HG03135 (cell line): Measurements from ENCODE around the gene MBTPS1.

Experiments
- ATAC-seq: cut with Tn5 transposase; IDR thresholded peaks from one replicate; pipeline ENCODE4 v1.9.1; 2021; ENCODE audit warnings: mild to moderate bottlenecking, moderate library complexity; ENCODE audit not compliant: unreplicated experiment

Gene MBTPS1

GRCh38 chr16:84040823-84041820 lies 75.6 kb downstream of the MBTPS1 start:
- no peak for ATAC-seq

GRCh38 chr16:84040226-84040822 lies 76.4 kb downstream of the MBTPS1 start:
- no peak for ATAC-seq

- ATAC-seq = no peak
Measured at GRCh38 chr16:84039696-84040095, 77.0 kb downstream of the MBTPS1 start.

DNA sequence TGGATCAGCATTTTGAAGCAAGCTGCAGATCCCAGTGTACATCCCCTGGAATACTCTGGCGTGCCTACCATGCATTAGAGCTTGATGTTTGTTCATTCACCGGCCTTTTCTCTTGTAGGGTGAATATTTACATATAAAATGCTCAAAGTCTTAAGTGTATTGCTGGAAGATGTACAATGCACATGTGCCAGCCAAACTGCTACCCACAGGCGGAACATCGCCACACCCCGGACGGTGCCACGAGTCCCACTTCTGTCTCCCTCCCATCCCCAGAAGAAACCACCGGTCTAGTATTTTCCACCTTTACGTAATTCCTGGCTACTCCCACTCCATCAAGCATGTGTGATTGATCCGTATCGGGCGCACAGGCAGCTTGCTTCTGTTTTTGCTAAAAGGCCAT lies 78.3 kb downstream of the MBTPS1 start:
- no peak for ATAC-seq

DNA sequence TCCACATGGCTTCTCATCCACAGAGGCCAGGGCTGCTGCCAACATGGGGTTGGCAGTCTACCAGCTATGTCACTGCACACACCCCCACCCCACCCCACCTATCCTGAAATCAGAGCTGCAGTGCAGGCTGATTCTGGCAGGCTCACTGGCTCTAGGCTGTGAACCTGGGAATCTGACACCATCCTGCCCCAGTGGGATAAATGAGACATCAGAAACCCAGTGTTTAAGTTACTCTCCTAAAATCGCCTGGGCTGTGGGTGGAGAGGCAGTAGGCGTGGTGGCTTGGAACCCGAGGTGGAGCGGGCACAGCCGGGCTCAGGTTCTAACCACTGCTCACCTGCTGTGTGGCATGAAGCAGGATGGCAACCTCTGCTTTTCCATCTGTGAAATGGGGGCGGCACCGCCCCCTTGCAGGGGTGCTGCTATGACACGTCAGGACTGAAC lies 79.7 kb downstream of the MBTPS1 start:
- no peak for ATAC-seq

DNA sequence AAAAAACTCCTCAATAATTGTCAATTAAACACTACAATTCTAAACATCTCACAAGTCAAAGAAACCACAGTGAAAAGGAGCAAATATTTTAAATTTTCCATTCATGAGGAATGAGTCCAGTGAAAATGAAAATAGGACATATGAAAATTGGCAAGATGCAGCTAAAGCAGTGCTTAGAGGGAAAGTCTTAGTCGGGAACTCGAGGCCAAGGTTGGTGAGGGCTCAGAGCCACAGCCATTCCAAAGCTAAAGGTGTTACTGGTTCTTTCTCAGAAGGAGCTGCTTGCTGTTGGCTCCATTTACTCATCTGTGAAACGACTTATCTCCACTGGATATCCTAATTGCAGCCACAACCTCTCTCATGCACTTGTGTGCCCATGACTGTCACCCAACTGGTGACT lies 80.6 kb downstream of the MBTPS1 start:
- no peak for ATAC-seq

GRCh38 chr16:84034516-84034915 lies 82.2 kb downstream of the MBTPS1 start:
- ATAC-seq = no peak

DNA sequence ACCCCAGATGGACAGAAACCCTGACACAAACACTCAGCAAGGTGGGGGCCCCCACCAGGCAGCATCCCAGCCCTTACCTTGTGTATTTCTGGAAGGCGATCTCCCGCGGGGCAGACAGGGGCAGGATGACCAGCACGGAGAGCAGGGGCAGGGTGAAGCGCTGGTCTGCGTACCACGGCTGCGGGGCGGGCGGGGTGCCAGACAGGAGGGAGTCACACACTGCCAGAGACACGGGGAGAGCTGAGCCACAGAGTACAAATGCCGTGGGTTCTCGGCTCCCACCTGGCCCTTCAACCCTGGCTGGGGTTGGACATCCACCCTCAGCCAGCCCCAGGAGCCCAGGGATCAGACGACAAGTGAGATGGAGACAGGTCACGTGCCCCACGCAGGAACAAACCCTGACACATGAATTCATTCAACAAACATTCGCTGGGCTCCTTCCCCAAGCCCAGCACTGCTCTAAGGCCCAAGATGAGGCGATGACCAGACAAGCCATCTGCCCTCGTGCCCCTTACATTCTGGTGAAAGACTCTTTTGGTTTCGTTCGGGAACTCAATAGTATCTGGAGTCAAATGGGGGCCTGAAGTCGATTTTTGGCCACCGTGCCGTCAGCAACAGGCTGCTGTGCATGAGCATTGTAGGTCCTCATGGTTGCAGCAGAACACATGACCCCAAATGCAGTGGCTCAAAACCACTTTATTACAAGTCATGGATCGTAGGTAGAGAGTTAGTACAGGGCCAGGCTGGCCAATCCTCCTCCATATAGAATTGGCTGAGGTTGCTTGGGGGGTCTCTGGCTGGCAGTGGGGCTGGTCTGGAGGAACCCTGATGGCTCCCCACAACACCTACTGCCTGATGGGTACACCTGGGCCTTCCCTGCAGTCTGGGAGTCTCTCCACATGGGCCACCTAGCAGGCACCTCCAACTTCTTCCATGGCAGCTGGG lies 83.2 kb downstream of the MBTPS1 start:
- no peak for ATAC-seq

DNA sequence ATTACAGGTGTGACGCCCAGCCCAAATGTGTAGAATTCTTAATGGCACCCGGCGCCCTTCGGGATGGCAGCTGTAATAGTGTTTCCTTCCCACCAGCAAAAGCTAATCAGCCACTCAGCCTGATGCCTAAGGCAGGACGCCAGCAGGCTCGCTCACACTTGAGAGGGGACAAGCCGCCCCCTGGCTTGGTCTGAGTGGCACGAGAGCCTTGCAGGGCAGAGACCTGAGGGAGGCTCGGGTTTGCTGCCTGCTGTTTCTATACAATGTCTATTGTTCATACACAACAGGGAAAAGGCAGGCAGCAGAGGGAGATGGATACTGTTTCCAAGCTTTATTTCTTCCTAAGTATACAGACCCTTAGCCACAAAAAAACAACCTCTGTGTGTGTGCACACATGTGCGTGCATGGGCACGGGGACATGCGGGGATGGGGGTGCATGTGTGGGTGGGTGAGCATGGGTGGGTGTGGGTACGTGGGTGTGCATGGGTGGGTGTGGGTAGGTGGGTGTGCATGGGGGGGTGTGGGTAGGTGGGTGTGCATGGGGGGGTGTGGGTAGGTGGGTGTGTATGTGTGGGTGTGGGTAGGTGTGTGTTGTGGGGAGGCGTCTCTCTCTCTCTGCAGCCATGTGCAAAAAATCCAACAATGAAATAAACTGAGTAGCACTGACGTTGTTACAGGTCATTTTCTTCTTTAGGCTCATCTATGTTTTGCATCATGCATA lies 84.1 kb downstream of the MBTPS1 start:
- ATAC-seq = no peak

DNA sequence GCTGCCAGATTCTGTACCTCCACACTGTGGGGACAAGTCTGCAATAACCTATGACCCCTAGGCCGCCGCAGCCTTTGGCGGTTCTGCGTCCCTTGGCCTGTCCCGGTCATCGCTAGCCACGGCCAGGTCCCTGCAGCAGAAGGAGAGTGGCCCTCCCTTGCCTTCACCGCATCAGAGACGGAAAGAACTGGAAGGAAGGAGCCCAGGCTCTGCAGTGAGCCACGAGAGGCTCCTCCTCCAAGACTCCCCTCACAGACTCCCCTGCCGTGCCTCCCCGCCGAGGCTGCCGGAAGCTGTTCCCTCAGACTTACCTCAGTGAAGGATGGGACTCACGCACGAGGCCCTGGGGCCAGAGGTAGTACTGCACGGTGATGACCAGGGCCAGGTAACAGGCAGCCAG lies 85.2 kb downstream of the MBTPS1 start:
- ATAC-seq = no peak

GRCh38 chr16:84029297-84030047 lies 87.3 kb downstream of the MBTPS1 start:
- no peak for ATAC-seq

DNA sequence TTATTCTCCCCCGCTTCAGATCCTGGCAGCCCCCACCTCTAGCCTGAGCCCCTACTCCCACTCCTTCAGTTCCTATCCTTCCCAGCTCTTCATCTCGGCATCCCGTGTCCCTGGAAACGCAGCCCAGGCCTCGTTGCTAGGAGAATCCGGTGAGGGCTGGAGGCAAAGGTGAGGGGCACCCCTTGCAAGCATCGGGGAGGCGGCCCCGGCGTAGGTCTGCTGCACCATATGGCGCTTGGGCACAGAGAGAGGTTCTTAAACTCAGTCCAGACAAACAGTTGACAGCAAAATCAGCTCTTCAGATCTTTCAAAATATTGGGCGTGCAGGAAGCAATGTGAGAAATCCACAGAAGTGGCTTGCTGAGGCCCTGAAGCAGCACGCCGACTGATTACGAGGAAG lies 89.1 kb downstream of the MBTPS1 start:
- no peak for ATAC-seq

DNA sequence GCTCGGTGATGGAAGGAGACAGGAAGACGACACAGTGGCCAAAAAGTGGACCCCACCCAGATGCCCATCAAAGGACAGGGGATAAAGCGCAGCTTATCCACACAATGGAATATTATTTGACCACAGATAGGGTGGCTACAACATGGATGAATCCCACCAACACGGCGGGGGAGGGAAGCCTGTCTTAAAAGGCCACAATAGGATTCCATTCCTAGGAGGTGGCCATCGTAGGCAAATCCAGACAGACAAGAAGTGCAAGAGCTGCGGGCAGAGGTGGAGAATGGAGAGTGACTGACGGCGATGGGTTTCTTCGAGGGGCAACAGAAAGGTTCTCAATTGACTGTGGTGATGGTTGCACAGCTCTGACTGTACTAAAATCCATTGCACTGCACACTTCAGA lies 90.1 kb downstream of the MBTPS1 start:
- ATAC-seq = no peak

- no peak for ATAC-seq
Measured at GRCh38 chr16:84024854-84025253, 91.9 kb downstream of the MBTPS1 start.

DNA sequence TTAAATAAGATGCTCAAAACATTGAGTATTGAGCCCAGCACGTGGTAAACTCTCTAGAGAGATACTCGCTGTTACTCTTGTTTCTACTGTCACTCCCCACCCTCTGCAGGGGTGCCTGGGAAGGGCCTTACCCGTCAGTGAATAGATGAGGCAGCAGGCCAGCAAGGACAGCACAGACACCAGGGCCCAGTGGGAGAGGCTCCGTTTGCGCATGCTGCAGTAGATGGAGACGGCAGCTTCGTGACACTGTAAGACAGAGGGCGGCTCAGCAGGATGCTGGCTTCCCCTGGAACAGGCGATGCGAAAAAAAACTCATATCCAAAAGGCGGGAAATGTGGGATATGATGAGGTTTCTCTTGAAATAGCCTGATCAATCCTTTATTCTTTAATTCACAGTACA lies 94.1 kb downstream of the MBTPS1 start:
- no peak for ATAC-seq

- ATAC-seq = no peak
Measured at GRCh38 chr16:84021488-84021887, 95.3 kb downstream of the MBTPS1 start.

DNA sequence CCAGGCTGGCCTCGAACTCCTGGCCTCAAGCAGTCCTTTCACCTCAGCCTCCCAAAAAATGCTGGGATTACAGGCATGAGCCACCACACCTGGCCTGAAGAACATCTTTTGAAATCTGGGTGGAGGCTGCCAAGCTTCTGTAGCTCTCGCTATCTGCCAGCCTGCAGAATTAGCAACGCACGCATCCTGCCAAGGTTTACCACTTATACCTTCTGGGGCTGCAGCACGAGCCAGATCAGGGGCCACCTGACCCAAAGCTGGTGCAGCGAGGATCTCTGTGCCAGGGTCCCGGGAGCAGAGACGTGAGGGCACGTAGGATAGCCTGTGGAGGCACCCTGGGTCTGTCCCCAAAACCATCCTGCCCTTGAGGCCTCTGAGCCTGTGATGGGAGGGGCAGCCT lies 96.4 kb downstream of the MBTPS1 start:
- no peak for ATAC-seq

- no peak for ATAC-seq
Measured at GRCh38 chr16:84018710-84019109, 98.0 kb downstream of the MBTPS1 start.

DNA sequence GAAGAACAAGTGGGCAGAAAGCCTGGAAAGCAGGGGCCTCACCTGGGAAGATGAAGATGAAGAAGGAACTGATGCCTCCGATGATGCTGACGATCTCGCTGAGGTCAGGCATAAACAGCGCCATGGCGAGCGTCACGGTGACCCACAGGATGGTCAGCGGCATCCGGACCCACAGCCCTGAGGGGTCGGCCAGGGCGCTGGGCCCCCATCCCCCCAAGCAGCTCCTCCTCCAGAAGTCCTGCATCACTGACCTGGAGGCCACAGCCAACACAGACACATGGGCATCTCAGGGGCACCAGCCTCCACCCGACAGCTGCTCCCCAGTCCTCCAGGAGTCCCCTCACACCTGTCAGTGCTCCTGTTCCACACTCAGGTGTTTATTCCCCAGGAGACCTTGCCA lies 100.3 kb downstream of the MBTPS1 start:
- ATAC-seq = no peak

DNA sequence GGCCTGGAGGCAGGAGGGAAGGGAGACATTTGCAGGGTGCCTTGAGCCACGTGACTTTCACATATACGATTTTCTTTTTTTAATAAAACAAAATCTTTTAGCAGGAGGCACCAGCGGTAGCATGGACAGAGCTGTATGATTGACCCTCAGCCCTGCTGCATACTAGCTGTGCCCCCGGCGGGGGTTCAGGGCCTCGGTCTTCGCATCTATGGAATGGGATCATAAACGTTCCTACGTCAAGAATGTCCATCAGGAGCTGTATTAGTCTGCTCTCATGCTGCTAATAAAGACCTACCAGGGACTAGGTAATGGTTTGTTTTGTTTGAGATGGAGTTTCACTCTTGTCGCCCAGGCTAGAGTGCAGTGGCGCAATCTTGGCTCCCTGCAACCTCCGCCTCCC lies 101.3 kb downstream of the MBTPS1 start:
- ATAC-seq = no peak
